IPS-18a (cell line): ENCODE measurements around the gene SNCG.
"Not testable (repeated sequence)": the region's sequence is repeated elsewhere in the genome, so short reads cannot be mapped to it uniquely, and the experiment has no call there.

Source experiments
- H3K27ac ChIP-seq: one replicate; pipeline ENCODE4 v1.5.1; 2013; ENCODE audit warnings: low read length
- H3K27me3 ChIP-seq: one replicate; pipeline ENCODE4 v1.6.1; 2013; ENCODE audit warnings: mild to moderate bottlenecking, low read length; ENCODE audit not compliant: control insufficient read depth, insufficient read depth
- H3K36me3 ChIP-seq: one replicate; pipeline ENCODE4 v1.6.1; 2013; ENCODE audit warnings: low read depth, low read length; ENCODE audit not compliant: control insufficient read depth
- H3K4me1 ChIP-seq: one replicate; pipeline ENCODE4 v1.6.1; 2013; ENCODE audit warnings: low read depth, low read length; ENCODE audit not compliant: control insufficient read depth
- H3K4me3 ChIP-seq: one replicate; pipeline ENCODE4 v1.5.1; 2013; ENCODE audit warnings: low read length
- H3K9ac ChIP-seq: one replicate; pipeline ENCODE4 v1.6.1; 2013; ENCODE audit warnings: mild to moderate bottlenecking, low read length, moderate library complexity
- H3K9me3 ChIP-seq: one replicate; pipeline ENCODE4 v1.6.1; 2013; ENCODE audit warnings: low read depth, low read length; ENCODE audit not compliant: control insufficient read depth

Gene SNCG

DNA sequence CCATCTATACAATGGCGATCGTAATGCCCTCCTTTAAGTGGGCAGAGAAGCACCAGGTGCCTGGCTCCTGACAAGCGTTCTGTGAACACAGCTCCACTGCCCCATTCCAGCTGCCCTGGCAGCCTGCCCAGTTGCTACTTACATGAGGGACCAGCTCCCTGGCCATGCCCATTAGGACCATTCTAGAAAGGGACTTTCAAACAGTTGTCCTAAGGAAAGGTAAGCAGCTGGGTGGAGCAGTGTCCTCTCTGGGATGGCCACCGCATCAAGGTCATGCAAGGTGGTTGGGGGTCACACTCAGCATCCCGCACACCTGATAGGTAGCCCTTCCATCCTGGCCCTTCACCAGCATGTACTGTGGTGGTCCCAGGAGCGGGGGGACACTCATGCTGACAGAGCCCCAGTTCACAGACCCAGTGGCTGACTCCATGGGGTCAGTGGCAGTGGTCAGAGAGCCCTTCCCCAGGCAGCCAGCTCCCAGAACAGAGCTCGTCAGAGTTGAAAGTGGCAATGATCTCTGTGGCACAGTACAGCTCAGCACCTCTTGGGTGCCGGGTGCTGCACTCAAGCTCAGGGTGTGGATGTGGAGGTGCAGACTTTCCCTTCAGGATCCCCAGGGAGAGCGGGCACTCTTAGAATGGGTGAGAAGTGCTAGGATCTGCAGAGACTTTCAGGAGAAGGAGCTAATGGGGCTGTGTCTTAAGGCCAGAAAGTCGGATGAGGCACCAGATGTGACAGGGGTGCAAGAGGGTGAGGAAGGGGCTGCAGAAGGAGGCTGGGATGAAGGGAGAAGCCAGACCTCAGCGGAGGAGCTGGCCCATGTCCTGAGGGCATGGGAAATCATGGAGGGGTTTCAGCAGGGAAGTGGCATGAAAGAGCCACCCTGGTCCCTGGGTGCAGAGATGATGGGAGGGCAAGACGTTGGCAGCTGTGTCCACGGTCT is 11.9 kb upstream of the SNCG start:
- Histone ChIP-seq H3K27me3 (no peaks in the 10 kb centered on the region), H3K9ac (no peak overlapping the region), H3K27ac (no peak overlapping the region), H3K4me3 (no peak overlapping the region), H3K4me1 (peaks cover 4% of the 10 kb centered on the region), H3K36me3 (no peaks in the 10 kb centered on the region), H3K9me3 (no peaks in the 10 kb centered on the region)

DNA sequence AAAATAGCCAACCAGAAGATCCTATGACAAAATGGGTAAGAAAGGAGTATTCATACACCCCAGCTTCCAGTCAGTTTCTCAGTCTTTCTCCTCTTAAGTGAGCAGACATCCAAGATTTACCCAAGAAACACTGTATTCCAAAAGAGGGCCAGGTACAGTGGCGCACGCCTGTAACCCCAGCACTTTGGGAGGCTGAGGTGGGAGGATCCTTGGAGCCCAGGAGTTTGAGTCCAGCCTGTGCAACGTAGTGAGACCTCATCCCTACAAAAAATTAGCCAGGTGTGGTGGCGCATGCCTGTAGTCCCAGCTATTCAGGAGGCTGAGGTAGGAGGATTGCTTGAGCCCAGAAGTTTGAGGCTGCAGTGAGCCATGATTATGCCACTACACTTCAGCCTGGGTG is 10.6 kb upstream of the SNCG start:
- not testable (repeated sequence) for H3K27ac ChIP-seq, H3K27me3 ChIP-seq, H3K9me3 ChIP-seq, H3K36me3 ChIP-seq, H3K9ac ChIP-seq, H3K4me3 ChIP-seq, H3K4me1 ChIP-seq

DNA sequence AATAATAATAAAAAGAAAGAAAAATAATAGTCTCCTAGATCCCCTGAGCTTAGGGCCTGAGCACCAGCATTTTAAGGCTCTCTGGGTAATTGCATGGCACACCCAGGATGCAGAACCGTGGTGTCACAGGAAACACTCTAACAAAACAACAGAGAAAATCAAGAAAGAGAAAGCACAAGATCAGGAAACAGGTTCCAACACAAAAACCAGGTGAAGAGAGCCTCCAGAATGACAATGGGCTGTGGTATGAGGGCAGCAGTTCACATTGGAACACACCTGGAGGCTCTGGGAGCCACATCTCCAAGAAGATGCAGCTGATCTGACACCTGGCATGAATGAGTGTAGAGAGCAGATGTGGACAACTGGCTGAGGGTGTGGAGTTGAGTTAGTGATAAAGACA is 8.1 kb upstream of the SNCG start:
- Histone ChIP-seq H3K36me3 (no peaks in the 10 kb centered on the region), H3K27ac (no peak overlapping the region), H3K9ac (no peak overlapping the region), H3K4me1 (peaks cover 21% of the 10 kb centered on the region), H3K27me3 (no peaks in the 10 kb centered on the region), H3K4me3 (no peak overlapping the region), H3K9me3 (no peaks in the 10 kb centered on the region)

DNA sequence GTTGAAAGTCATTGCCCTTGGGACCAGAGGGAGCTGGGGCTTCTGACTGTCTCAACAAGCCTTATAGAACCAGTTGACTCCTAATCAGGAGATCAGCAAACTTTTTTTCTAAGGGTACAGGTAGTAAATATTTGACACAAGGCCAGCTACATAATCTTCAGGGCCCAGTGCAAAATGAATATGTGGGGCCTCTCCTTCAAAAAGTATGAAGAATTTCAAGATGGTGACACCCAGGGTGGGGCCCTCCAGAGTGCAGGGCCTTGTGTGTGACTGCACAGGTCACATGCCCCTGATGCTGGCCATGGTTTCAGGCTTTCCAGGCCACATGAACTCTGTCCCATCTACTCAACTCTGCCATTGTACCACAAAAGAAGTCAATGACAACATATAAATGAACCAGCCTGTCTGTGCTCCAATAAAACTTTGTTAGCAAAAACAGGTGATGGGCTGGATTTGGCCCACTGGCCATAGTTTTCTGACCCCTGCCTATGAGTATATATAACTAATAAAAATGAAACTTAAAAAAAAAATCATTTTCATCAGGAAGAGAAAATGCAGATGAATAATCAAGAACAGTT is 7.1 kb upstream of the SNCG start:
- H3K36me3 ChIP-seq: no peaks in the 10 kb centered on the region
- H3K9me3 ChIP-seq: no peaks in the 10 kb centered on the region
- peaks cover 25% of the 10 kb centered on the region for H3K4me1 ChIP-seq
- no peak overlapping the region for H3K4me3 ChIP-seq
- H3K27ac ChIP-seq: no peak overlapping the region
- H3K9ac ChIP-seq: no peak overlapping the region
- H3K27me3 ChIP-seq: no peaks in the 10 kb centered on the region

DNA sequence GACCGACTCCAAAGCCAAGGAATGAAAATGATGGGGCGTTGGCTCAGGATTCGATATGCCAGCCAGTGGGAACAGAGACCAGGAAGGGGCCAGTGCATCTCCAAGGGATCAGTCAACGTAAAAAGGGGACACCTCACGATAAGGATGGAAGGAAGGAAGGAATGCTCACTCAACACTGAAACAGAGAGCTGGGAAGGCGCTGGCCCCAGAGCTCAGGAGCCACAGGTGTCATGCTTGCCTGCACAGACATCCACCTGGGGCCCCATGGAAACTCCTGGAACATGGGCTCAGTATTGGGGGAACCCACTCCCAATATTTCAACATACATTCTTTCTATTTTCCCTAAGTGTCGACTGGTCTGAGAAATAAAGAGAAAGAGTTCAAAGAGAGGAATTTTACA is 6.3 kb upstream of the SNCG start:
- Histone ChIP-seq H3K9ac (no peak overlapping the region), H3K9me3 (no peaks in the 10 kb centered on the region), H3K27me3 (no peaks in the 10 kb centered on the region), H3K36me3 (no peaks in the 10 kb centered on the region), H3K4me1 (peaks cover 30% of the 10 kb centered on the region), H3K4me3 (no peak overlapping the region), H3K27ac (no peak overlapping the region)

DNA sequence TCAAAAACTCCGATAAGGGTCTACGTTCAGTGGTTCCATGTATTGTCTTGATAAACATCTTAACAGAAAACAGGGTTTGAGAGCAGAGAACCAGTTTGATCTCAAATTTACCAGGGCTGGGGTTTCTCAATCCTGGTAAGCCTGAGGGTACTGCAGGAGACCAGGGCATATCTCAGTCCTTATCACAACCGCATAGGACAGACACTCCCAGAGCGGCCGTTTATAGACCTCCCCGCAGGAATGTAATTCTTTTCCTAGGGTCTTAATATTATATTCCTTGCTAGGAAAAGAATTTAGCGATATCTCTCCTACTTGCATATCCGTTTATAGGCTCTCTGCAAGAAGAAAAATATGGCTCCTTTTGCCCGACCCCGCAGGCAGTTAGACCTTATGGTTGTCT is 5.7 kb upstream of the SNCG start:
- H3K27me3 ChIP-seq, H3K9ac ChIP-seq, H3K27ac ChIP-seq, H3K36me3 ChIP-seq, H3K4me3 ChIP-seq, H3K9me3 ChIP-seq: not testable (repeated sequence)
- peaks cover 33% of the 10 kb centered on the region for H3K4me1 ChIP-seq

DNA sequence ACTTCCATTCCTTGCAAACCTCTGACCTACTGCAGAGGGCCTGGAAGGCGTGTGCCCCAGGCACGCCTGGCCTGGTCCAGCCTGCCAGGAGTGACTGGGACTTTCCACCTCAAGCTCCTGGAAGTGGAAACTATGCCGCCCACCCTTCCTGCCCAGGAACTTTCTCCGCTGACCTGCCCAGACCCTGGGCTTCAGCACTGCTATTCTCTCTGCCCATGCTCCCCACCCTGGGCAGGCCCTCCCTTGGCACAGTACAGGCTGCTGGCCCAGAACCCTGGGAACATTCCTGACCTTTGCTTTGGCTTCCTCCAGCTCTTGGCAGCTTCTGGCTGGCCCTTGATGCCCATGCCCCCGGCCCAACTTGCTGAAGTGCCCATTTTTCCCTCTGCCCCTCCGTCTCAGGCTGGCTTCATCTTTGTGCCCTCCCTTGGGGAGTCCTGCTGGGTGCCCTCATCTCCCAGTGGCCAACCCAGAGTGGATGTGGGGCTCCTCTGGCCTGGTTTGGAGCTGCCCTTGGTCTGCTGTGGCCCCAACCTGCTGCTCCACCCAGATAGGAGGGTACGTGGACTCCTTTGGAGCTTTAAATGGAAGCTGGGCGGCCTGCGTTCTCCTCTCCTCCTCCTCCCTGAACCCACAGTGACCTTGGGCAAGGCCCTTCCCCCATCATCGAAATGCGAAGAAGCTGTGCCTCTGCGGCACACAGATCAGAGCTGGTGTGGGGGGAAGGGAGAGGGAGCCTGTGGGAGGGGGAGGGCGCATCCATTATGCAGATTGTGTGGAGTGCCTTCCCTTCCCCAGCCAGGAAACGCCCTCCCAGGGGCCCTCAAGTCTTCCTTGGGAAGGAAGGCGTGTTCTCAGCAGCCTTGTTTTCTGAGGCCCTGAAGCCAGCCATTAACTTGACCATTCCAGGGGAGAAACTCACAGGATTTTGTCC is 4.4 kb upstream of the SNCG start:
- no peaks in the 10 kb centered on the region for H3K9me3 ChIP-seq
- peak overlapping the region; percentile 17 for H3K4me3 ChIP-seq
- H3K4me1 ChIP-seq: peaks cover 33% of the 10 kb centered on the region
- no peaks in the 10 kb centered on the region for H3K36me3 ChIP-seq
- no peaks in the 10 kb centered on the region for H3K27me3 ChIP-seq
- peak overlapping the region; percentile 28 for H3K9ac ChIP-seq
- H3K27ac ChIP-seq: peak overlapping the region; percentile 40

DNA sequence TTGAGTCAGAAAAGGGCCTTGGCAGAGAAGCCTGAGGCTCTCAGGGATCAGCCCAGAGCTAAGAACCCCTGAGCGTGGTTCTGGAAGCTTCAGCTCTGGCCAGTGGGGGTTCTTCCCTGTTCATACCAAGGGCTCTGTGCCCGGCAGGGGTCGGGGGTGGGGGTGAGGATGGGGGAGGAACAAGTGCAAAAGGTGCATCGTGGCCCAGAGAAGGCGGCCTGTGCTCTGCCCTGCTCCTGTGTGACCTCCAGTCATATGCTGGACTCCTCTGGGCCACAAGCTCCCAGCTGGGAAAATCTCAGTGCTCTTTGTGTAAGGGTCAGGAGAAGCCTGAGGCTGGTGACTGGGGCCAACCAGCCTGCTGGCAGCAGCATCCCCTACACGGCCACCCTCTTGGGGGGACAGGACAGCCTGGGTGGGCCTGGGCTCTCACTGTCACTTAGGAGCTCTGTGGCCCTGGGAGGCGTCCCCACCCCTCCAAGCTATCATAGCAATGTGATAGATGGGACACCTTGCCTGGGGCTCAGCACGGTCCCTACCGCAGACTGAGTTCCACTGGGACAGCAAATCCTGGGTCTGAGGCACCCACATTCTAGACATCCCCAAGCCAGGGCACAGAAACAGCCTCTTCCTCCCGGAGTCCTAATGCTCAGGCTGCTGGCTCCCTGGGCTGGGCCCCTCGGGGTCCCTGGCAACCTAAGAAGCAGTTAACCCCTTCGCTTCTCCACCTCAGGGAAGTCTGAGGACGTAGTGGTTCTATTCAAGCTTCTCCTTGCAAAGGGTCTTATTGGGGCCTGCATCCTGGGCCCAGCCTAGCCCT is 3.5 kb upstream of the SNCG start:
- H3K36me3 ChIP-seq: no peaks in the 10 kb centered on the region
- no peaks in the 10 kb centered on the region for H3K27me3 ChIP-seq
- peak overlapping the region; percentile 14 for H3K4me3 ChIP-seq
- peak overlapping the region; percentile 28 for H3K9ac ChIP-seq
- H3K27ac ChIP-seq: peak overlapping the region; percentile 40
- peaks cover 33% of the 10 kb centered on the region for H3K4me1 ChIP-seq
- no peaks in the 10 kb centered on the region for H3K9me3 ChIP-seq

DNA sequence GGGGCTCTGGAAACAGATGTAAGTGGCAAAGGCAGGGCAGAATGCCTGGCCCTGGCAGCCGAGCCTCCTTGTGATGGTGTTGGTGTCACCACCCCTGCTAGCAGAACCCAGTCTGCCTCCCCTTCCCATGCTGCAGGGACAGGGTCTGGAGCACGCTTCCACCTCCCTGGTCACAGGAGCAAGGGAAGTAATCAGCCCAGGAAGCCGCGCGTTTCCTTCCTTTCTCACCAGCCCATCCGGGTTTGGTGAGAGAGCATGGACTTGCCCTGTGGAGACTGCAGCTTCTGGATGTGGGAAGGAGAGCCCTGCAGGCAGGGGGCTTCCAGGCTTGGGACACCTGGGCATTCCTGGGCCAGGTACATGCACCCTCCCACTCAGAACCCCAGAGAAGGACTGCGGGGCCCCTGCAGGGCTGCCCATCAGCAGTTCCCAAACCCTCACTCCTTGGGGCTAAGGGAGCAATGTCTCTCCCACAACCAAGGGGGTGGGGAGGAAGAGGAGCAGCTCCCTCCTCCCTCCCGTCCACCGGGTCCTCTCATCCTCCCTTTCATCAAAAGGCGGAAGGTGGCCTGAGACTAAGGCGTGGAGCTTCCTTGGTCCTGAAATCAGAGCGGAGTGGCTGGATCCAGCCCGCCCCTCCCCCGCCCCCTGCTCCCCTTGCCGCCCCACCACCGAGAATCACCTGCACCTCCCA is 2.8 kb upstream of the SNCG start:
- Histone ChIP-seq H3K9ac (no peak overlapping the region), H3K9me3 (no peaks in the 10 kb centered on the region), H3K27ac (peak overlapping the region; percentile 1)

DNA sequence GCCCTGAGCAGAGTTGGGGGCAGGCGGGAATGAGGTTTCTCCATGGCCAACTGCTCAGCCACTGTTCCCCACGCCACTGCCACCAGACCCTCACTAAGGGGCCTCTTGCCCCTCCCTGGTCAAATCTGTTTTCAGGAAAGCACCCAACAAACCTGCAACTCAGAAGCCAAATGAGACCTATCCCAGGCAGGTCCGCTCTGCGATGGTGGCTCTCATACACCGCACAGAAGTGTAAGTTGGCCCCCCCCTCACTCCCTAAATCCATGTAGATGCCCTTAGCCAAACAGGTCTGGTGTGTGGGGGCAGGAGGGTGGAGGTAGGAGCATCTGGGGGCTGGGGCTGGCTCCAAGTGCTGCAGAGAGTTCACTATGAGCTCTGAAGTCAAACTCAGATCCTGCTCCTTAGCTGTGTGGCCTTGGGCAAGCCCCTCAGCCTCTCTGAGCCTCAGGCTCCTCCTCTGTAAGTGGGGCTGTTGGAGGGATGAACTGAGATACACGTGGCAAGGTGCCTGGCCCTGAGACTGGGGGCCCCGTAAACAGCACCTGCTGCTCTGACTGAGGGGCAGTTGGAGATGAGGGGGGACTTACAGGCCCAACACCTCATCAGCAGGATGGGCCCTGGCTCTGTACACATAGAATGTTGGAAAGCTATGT is 2.1 kb upstream of the SNCG start:
- H3K9me3 ChIP-seq: no peaks in the 10 kb centered on the region
- H3K27ac ChIP-seq: no peak overlapping the region
- peaks cover 36% of the 10 kb centered on the region for H3K4me1 ChIP-seq
- H3K27me3 ChIP-seq: no peaks in the 10 kb centered on the region
- no peak overlapping the region for H3K9ac ChIP-seq
- H3K4me3 ChIP-seq: no peak overlapping the region
- no peaks in the 10 kb centered on the region for H3K36me3 ChIP-seq

More for the DNA sequence above, 2.8 kb upstream of the SNCG start:
- no peaks in the 10 kb centered on the region for H3K36me3 ChIP-seq
- peaks cover 34% of the 10 kb centered on the region for H3K4me1 ChIP-seq
- H3K27me3 ChIP-seq: no peaks in the 10 kb centered on the region
- no peak overlapping the region for H3K4me3 ChIP-seq
